K562 (cell line): ENCODE results near the gene SMYD2. TPM values are rescaled to one million over a fixed set of nuclear protein-coding genes. Genes with fewer than 3 reads are reported as not detected.

Source experiments
- ATAC-seq: fragments of 200-7000 bp; cut with Tn5 transposase; 3 replicates; pipeline ENCODE4 v1.9.1; 2020; ENCODE audit warnings: moderate library complexity
- BruUV-seq: library from RNA; stranded (reverse); fragments of 400-500 nt; replicated peaks from 2 replicates; lab custom pipeline; 2021; lab: Mats Ljungman, UMichigan
- CTCF ChIA-PET: fragments of 300-600 bp; formaldehyde crosslinking; extraction: SDS; loops from one replicate; lab custom pipeline; 2021; ENCODE audit warnings: low intra/inter-chr PET ratio; lab: Yijun Ruan, JAX
- POLR2A ChIA-PET: fragments of 300-600, 350-650 bp; sonication (Branson Sonifier 250); formaldehyde crosslinking; extraction: SDS; loops from one replicate; lab custom pipeline; 2021; ENCODE audit warnings: antibody characterized with exemption, inconsistent platforms; lab: Yijun Ruan, JAX
- DNase-seq, 4 experiments: peaks; one replicate each; pipeline versions ENCODE4 v3.0.0 to v3.0.0-alpha.2; 2011 to 2018; ENCODE audit warnings: low spot score in 3 of 4, mixed read lengths in 3 of 4; ENCODE audit errors: extremely low read depth in 1 of 4
- FAIRE-seq: peaks from 2 replicates; lab custom pipeline; 2011; peaks lifted over from hg19 to GRCh38; lab: Jason Lieb, UNC
- H2AFZ ChIP-seq: 2 replicates; pipeline ENCODE4 v1.6.0; 2011; ENCODE audit warnings: low read depth, low read length, control low read depth, inconsistent platforms
- H3K27ac ChIP-seq: fragments of 200-600 bp; 3 replicates; pipeline ENCODE4 v1.8.0; 2011; ENCODE audit warnings: low read depth, mild to moderate bottlenecking, control low read depth, inconsistent platforms, low read length, moderate library complexity, mixed read lengths; ENCODE audit errors: extremely low read depth
- H3K27me3 ChIP-seq, 2 experiments: fragments of 300-600 bp in 1 of 2; 2 replicates in 1 of 2; 3 replicates in 1 of 2; pipeline versions ENCODE4 v1.6.0 to v1.8.0; 2011; ENCODE audit warnings: inconsistent platforms in 2 of 2, low read length in 2 of 2, mild to moderate bottlenecking in 1 of 2, mixed read lengths in 1 of 2, moderate library complexity in 1 of 2; ENCODE audit not compliant: control insufficient read depth in 2 of 2, insufficient read depth in 2 of 2
- H3K36me3 ChIP-seq: fragments of 300-600 bp; 3 replicates; pipeline ENCODE4 v1.8.0; 2011; ENCODE audit warnings: mild to moderate bottlenecking, low read length, inconsistent platforms; ENCODE audit not compliant: control insufficient read depth, insufficient read depth
- H3K4me1 ChIP-seq, 2 experiments: fragments of 200-600 bp in 1 of 2; replicated peaks in 1 of 2; 2 replicates in 1 of 2; 3 replicates in 1 of 2; pipeline versions ENCODE4 v1.5.1 to v1.8.0; 2011; ENCODE audit warnings: inconsistent platforms in 2 of 2, low read length in 2 of 2, mild to moderate bottlenecking in 1 of 2, mixed read lengths in 1 of 2, moderate library complexity in 1 of 2; ENCODE audit not compliant: control insufficient read depth in 2 of 2, insufficient read depth in 2 of 2
- H3K4me2 ChIP-seq: 2 replicates; pipeline ENCODE4 v1.6.1; 2011; ENCODE audit warnings: low read length, control low read depth, inconsistent platforms, mixed read lengths; ENCODE audit not compliant: insufficient read depth
- H3K4me3 ChIP-seq: fragments of 200-600 bp; sonication (generic), shearing (Covaris generic); 2 replicates; pipeline ENCODE4 v1.5.1; 2016; ENCODE audit warnings: control low read depth, inconsistent platforms
- H3K79me2 ChIP-seq: fragments of 200-600 bp; 3 replicates; pipeline ENCODE4 v1.8.0; 2011; ENCODE audit warnings: low read length, inconsistent platforms; ENCODE audit not compliant: control insufficient read depth, insufficient read depth
- H3K9ac ChIP-seq, 2 experiments: 2 replicates each; pipeline versions ENCODE4 v1.6.0 to v1.6.1; 2011; ENCODE audit warnings: low read depth in 2 of 2, low read length in 2 of 2, control low read depth in 1 of 2, inconsistent platforms in 1 of 2, mild to moderate bottlenecking in 1 of 2, mixed read lengths in 1 of 2; ENCODE audit not compliant: insufficient read depth in 1 of 2
- H3K9me1 ChIP-seq: one replicate; pipeline ENCODE4 v1.6.0; 2011; ENCODE audit warnings: inconsistent platforms, mild to moderate bottlenecking, low read length, moderate library complexity; ENCODE audit not compliant: control insufficient read depth, insufficient read depth
- H3K9me3 ChIP-seq: replicated peaks from 2 replicates; pipeline ENCODE4 v1.5.1; 2011; ENCODE audit warnings: low read depth, low read length, inconsistent platforms; ENCODE audit not compliant: control insufficient read depth, insufficient read depth
- H4K20me1 ChIP-seq: replicated peaks from 2 replicates; pipeline ENCODE4 v1.6.1; 2011; ENCODE audit warnings: low read length, inconsistent platforms, mixed read lengths; ENCODE audit not compliant: control insufficient read depth, insufficient read depth
- OTX1 ChIP-seq: fragments of 450-650 bp; formaldehyde crosslinking; IDR thresholded peaks from 2 replicates; pipeline ENCODE4 v1.4.0; 2022; ENCODE audit warnings: mild to moderate bottlenecking
- SMARCE1 ChIP-seq: fragments of 450-650 bp; IDR thresholded peaks from 2 replicates; pipeline ENCODE4 v1.7.1; 2016; ENCODE audit warnings: mild to moderate bottlenecking
- TEAD1 ChIP-seq, 2 experiments: fragments of 450-650 bp in 1 of 2; sonication (generic) in 1 of 2; formaldehyde crosslinking; IDR thresholded peaks; 2 replicates each; pipeline versions ENCODE4 v1.4.0 to v1.8.0; 2020 to 2022; ENCODE audit warnings: mild to moderate bottlenecking in 2 of 2, missing genetic modification reagents in 1 of 2
- ZNF41 ChIP-seq: fragments of 250-450 bp; sonication (Bioruptor Pico); conservative IDR thresholded peaks from 2 replicates; pipeline ENCODE4 v1.4.0; 2020; ENCODE audit warnings: mild to moderate bottlenecking
- ZNF695 ChIP-seq: fragments of 450-650 bp; formaldehyde crosslinking; IDR thresholded peaks from 2 replicates; pipeline ENCODE4 v1.4.0; 2020; ENCODE audit warnings: mild to moderate bottlenecking, moderate library complexity
- WGBS: fragments of 100-300 bp; shearing (Covaris generic); methylation state at CpG from one replicate; pipeline ENCODE4 v1.1.6; 2016; ENCODE audit warnings: low coverage, mixed read lengths; ENCODE audit not compliant: insufficient coverage; ENCODE audit errors: missing lambda C conversion rate; 5-methylcytosine and 5-hydroxymethylcytosine counted together
- in situ Hi-C: fragments of 300-500 bp; cut with MboI; formaldehyde crosslinking; loops from 4 replicates; pipeline ENCODE4 v1.15.0; 2018; ENCODE audit warnings: inconsistent platforms, mixed read lengths
- intact Hi-C: fragments of 100-400 bp; cut with micrococcal nuclease; formaldehyde crosslinking; loops from 2 replicates; pipeline ENCODE4 v1.14.2; 2022
- polyA plus RNA-seq, 8 experiments: library from polyadenylated mRNA; depleted of rRNA in 4 of 8; stranded (reverse) in 5 of 8; unstranded in 3 of 8; fragments of >200 nt; fragmentation: Nextera tagmentation in 2 of 8; fragmentation: Illumina TruSeq in 1 of 8; extraction: Ambion mirVana in 2 of 8; extraction: Trizol in 1 of 8; gene quantifications; 2 replicates each; pipeline versions ENCODE4 v1.2.1 to v1.2.3, GENCODE V29; 2011 to 2014; ENCODE audit warnings: inconsistent platforms in 1 of 8, missing spikeins in 1 of 8
- total RNA-seq, 7 experiments: library from RNA; depleted of rRNA in 6 of 7; stranded (reverse); fragments of >200 nt in 6 of 7; fragmentation: Illumina TruSeq in 2 of 7; extraction: Trizol in 2 of 7; gene quantifications; 2 replicates each; pipeline versions ENCODE4 v1.2.1 to v1.2.3, GENCODE V29; 2011 to 2021; ENCODE audit warnings: low replicate concordance in 1 of 7

The SMYD2 gene
- total and polyA plus RNA-seq, 9 of the 15 experiments (the other 6 are each of a cell fraction or from before 2014, with no cell fraction given), result 13.8 to 81.3 (median 39.9) TPM

DNA sequence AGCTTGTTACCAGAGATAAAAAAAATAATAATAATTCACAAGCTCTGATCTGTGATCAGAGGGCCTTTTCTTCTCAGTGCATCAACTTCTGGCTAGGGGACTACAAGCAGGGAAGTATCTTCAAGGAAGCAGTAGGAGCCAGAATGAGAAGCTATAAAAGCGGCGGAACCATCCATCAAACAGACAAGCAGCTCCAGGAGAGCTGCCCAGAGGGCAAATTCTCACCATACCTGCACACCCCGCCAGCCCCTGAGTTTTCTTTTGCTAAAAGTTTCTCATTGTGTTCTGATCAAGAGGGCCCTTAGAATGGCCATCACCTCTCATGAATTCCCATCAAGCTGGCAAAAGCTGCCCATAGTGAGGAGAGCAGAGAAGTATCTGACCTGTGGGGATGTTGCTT, 99.4 kb downstream of the SMYD2 start:
- TF ChIP-seq ZNF41 (CRISPR knock-in tag) (no peak), SMARCE1 (no peak), ZNF695 (CRISPR knock-in tag) (no peak), TEAD1 (CRISPR knock-in tag; IDR thresholded peaks at IDR 0.05) (no peak)
- ChIA-PET POLR2A (interaction anchor here (0.7 kb wide), 1 partner anchor 581 kb away, joined by 3 read pairs; no protein-coding TSS in a partner anchor), CTCF (no interaction called here)
- Histone ChIP-seq H3K9ac (no peak overlapping the region), H3K27me3 (peaks cover 45 to 53% of the 10 kb centered on the region in 2 experiments), H3K9me3 (no peaks in the 10 kb centered on the region), H3K4me3 (no peak overlapping the region), H4K20me1 (no peaks in the 10 kb centered on the region), H2AFZ (no peak overlapping the region), H3K27ac (no peak overlapping the region), H3K79me2 (no peaks in the 10 kb centered on the region), H3K4me1 (peaks cover 0 to 10% of the 10 kb centered on the region in 2 experiments; a peak in 1 of 5 replicates), H3K4me2 (no peak overlapping the region), H3K36me3 (no peaks in the 10 kb centered on the region), H3K9me1 (no peaks in the 10 kb centered on the region)
- no peak for DNase-seq
- BruUV-seq, result no TSS peak
- 0% methylated on average over 3 of the region's 3 CpGs for WGBS
- ATAC-seq, result no peak
- in situ Hi-C loops (no loop called here), intact Hi-C loops (no loop called here)
- FAIRE-seq, result no peak

GRCh38 chr1:214380986-214381695, 100.2 kb downstream of the SMYD2 start:
- Histone ChIP-seq H3K4me2 (no peak overlapping the region), H3K4me1 (peaks cover 0 to 10% of the 10 kb centered on the region in 2 experiments; a peak in 1 of 5 replicates), H2AFZ (no peak overlapping the region), H4K20me1 (no peaks in the 10 kb centered on the region), H3K9me3 (no peaks in the 10 kb centered on the region), H3K79me2 (no peaks in the 10 kb centered on the region), H3K9ac (no peak overlapping the region), H3K36me3 (no peaks in the 10 kb centered on the region), H3K9me1 (no peaks in the 10 kb centered on the region), H3K27me3 (peaks cover 41 to 47% of the 10 kb centered on the region in 2 experiments), H3K27ac (no peak overlapping the region), H3K4me3 (no peak overlapping the region)
- CTCF ChIA-PET, result no interaction called here
- no TSS peak for BruUV-seq
- DNase-seq (no peak), FAIRE-seq (no peak), ATAC-seq (no peak)
- in situ Hi-C loops, result no loop called here
- 0% methylated on average over 1 of the region's 1 CpG for WGBS
- POLR2A ChIA-PET, result interaction anchor here (0.7 kb wide), 1 partner anchor 12 kb away, joined by 3 read pairs; no protein-coding TSS in a partner anchor
- TF ChIP-seq OTX1 (CRISPR knock-in tag), result no peak
- intact Hi-C loops, result no loop called here
